ENCODE measurements around the gene UNC13A.

GRCh38 chr19:17642656-17643055, 45.5 kb downstream of the UNC13A start:
- TF ChIP-seq POLR2A (IDR thresholded peaks at IDR 0.05), result no peak
- TF ChIP-seq CTCF (IDR thresholded peaks at IDR 0.05), result no peak
